ENCODE measurements around the gene CRISP2. TPM values are rescaled to one million over a fixed set of nuclear protein-coding genes. Genes with fewer than 3 reads are reported as not detected.

The CRISP2 gene
- total and polyA plus RNA-seq, 5 donors from 2014 or later, result not detected

Other genes starting within 250 kb of the CRISP2 start
- not detected for gene GLYATL3, start 213.6 kb downstream of the CRISP2 start, total RNA-seq
- gene GLYATL3, start 213.6 kb downstream of the CRISP2 start, polyA plus RNA-seq, result not detected
- gene C6orf141, start 162.9 kb downstream of the CRISP2 start, total RNA-seq, result not detected
- gene C6orf141, start 162.9 kb downstream of the CRISP2 start, polyA plus RNA-seq, result not detected
- gene RHAG, start 76.7 kb downstream of the CRISP2 start, total RNA-seq, result not detected
- not detected for gene RHAG, start 76.7 kb downstream of the CRISP2 start, polyA plus RNA-seq
- not detected for gene CRISP3, start 30.8 kb upstream of the CRISP2 start, total RNA-seq
- not detected for gene CRISP3, start 30.8 kb upstream of the CRISP2 start, polyA plus RNA-seq
- gene PGK2, start 73.7 kb upstream of the CRISP2 start, total RNA-seq, result not detected
- not detected for gene PGK2, start 73.7 kb upstream of the CRISP2 start, polyA plus RNA-seq
- not detected for gene CRISP1, start 153.0 kb upstream of the CRISP2 start, total RNA-seq
- not detected for gene CRISP1, start 153.0 kb upstream of the CRISP2 start, polyA plus RNA-seq

Data from CD4-positive, CD25-positive, alpha-beta regulatory T cell (primary cell).